Activated gamma-delta T cell treated with Interleukin-2 at 50 U/mL for 16 hours (primary cell): ENCODE results near the gene VWA7.

Experiments
- DNase-seq: peaks from one replicate; pipeline ENCODE4 v3.0.0-alpha.2; 2020

Gene VWA7

GRCh38 chr6:31728767-31729514 is 48.2 kb downstream of the VWA7 start, which contains the start of gene DDAH2:
TSS of gene DDAH2 (minus strand) at chr6:31729299. CDS start at chr6:31729161, 138 bp downstream.
- no peak for DNase-seq

GRCh38 chr6:31727717-31728671 is 49.1 kb downstream of the VWA7 start:
- DNase-seq, result no peak

- DNase-seq, result no peak
Measured at GRCh38 chr6:31727034-31727716, 50.0 kb downstream of the VWA7 start.

GRCh38 chr6:31725502-31726350 is 51.4 kb downstream of the VWA7 start:
- no peak for DNase-seq

- no peak for DNase-seq
Measured at GRCh38 chr6:31723980-31724691, 53.0 kb downstream of the VWA7 start.

- no peak for DNase-seq
Measured at GRCh38 chr6:31723245-31723979, 53.7 kb downstream of the VWA7 start, which contains the start of gene MPIG6B. TSS of gene MPIG6B (plus strand) at chr6:31723373. CDS start at chr6:31723384, 11 bp downstream.

- DNase-seq, result no peak
Measured at GRCh38 chr6:31722173-31722572, 55.0 kb downstream of the VWA7 start.

GRCh38 chr6:31721351-31722020 is 55.6 kb downstream of the VWA7 start, which contains the start of gene LY6G6C:
TSS of gene LY6G6C (minus strand) at chr6:31721746. CDS start at chr6:31721679, 67 bp downstream.
- DNase-seq, result no peak

GRCh38 chr6:31720196-31720770 is 56.8 kb downstream of the VWA7 start:
- no peak for DNase-seq

- DNase-seq, result no peak
Measured at GRCh38 chr6:31719001-31719400, 58.1 kb downstream of the VWA7 start.

GRCh38 chr6:31718265-31718664 is 58.9 kb downstream of the VWA7 start:
- DNase-seq, result no peak

- no peak for DNase-seq
Measured at GRCh38 chr6:31717499-31718222, 59.5 kb downstream of the VWA7 start.
